Vagina (tissue), 2 donors: ENCODE measurements around the gene DBX2.

ENCODE experiments used
- POLR2A ChIP-seq, 2 donors: fragments of 450-650 bp; IDR thresholded peaks; one replicate each; pipeline ENCODE4 v1.6.1; 2017; ENCODE audit warnings: antibody characterized with exemption in 2 of 2, mild to moderate bottlenecking in 2 of 2, moderate library complexity in 2 of 2
- TF ChIP-seq, protein P1 (sequence below), 3 experiments: fragments of 450-650 bp in 2 of 3; fragments of 200-600 bp in 1 of 3; sonication (generic) in 1 of 3; IDR thresholded peaks; one replicate each; pipeline ENCODE4 v1.5.1; 2017 to 2019; ENCODE audit warnings: antibody characterized with exemption in 3 of 3, mild to moderate bottlenecking in 2 of 3, moderate library complexity in 2 of 3

DNA sequence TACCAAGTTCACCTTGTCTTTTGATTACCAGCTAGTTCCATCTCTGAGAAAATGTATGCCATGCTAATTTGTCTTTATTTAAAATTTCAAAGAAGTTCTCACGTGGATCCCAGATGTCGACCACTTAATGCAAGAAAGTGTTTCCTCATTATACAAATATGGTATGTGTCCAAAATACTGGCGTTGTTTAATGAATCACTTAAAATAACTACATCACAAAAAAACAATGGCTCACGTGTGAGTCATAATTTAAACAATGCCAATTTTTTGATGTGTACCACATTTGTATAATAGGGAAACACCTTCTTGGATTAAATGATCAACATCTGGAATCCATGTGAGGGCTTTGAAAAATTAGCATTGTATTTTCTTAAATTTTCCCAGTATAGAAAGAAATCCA is 40.8 kb downstream of the DBX2 start:
- TF ChIP-seq POLR2A (IDR thresholded peaks at IDR 0.05): no peak
- TF ChIP-seq, protein P1, sequence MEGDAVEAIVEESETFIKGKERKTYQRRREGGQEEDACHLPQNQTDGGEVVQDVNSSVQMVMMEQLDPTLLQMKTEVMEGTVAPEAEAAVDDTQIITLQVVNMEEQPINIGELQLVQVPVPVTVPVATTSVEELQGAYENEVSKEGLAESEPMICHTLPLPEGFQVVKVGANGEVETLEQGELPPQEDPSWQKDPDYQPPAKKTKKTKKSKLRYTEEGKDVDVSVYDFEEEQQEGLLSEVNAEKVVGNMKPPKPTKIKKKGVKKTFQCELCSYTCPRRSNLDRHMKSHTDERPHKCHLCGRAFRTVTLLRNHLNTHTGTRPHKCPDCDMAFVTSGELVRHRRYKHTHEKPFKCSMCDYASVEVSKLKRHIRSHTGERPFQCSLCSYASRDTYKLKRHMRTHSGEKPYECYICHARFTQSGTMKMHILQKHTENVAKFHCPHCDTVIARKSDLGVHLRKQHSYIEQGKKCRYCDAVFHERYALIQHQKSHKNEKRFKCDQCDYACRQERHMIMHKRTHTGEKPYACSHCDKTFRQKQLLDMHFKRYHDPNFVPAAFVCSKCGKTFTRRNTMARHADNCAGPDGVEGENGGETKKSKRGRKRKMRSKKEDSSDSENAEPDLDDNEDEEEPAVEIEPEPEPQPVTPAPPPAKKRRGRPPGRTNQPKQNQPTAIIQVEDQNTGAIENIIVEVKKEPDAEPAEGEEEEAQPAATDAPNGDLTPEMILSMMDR (IDR thresholded peaks at IDR 0.05): no peak
